Omental fat pad (tissue), 4 donors: Measurements from ENCODE around the gene TFDP3. TPM values are rescaled to one million over a fixed set of nuclear protein-coding genes. Genes with fewer than 3 reads are reported as not detected.

Experiments
- ATAC-seq: fragments of 150-250 bp; one replicate; pipeline ENCODE4 v1.9.1; 2016; ENCODE audit warnings: mild to moderate bottlenecking, moderate library complexity; ENCODE audit not compliant: low FRiP score
- DNase-seq: peaks from one replicate; pipeline ENCODE4 v3.0.0-alpha.2; 2019; ENCODE audit warnings: low spot score
- CTCF ChIP-seq, 3 donors: fragments of 450-650 bp; IDR thresholded peaks; one replicate each; pipeline ENCODE4 v1.5.1; 2016 to 2017; ENCODE audit warnings: antibody characterized with exemption in 3 of 3, mild to moderate bottlenecking in 3 of 3, moderate library complexity in 2 of 3
- total RNA-seq, 4 donors: library from RNA; depleted of rRNA; stranded (reverse); fragments of >200 nt; gene quantifications; one replicate each; pipeline ENCODE4 v1.1.0, GENCODE V29; 2016

The TFDP3 gene
- total RNA-seq = not detected

- DNase-seq (no peak), ATAC-seq (no peak)
- no peak for TF ChIP-seq CTCF (IDR thresholded peaks at IDR 0.05)
Measured at GRCh38 chrX:133218329-133218728, at the start of gene TFDP3. TSS of gene TFDP3 (minus strand) at chrX:133218354. CDS start at chrX:133218259, 95 bp downstream.

- DNase-seq (no peak), ATAC-seq (no peak)
- TF ChIP-seq CTCF (IDR thresholded peaks at IDR 0.05) = no peak
Measured at GRCh38 chrX:133267621-133268020, 49.5 kb upstream of the TFDP3 start.

GRCh38 chrX:133265331-133265730 lies 47.2 kb upstream of the TFDP3 start:
- no peak for TF ChIP-seq CTCF (IDR thresholded peaks at IDR 0.05)
- DNase-seq (no peak), ATAC-seq (no peak)

- no peak for TF ChIP-seq CTCF (IDR thresholded peaks at IDR 0.05)
- no peak for DNase-seq
- ATAC-seq = no peak
Measured at GRCh38 chrX:133258481-133258880, 40.3 kb upstream of the TFDP3 start.

- TF ChIP-seq CTCF (IDR thresholded peaks at IDR 0.05) = no peak
- DNase-seq = no peak
- ATAC-seq = no peak
Measured at GRCh38 chrX:133254666-133255065, 36.5 kb upstream of the TFDP3 start.

GRCh38 chrX:133251204-133251603 lies 33.0 kb upstream of the TFDP3 start:
- ATAC-seq = no peak
- TF ChIP-seq CTCF (IDR thresholded peaks at IDR 0.05) = no peak
- no peak for DNase-seq

GRCh38 chrX:133250184-133251100 lies 32.3 kb upstream of the TFDP3 start:
- TF ChIP-seq CTCF (IDR thresholded peaks at IDR 0.05) = no peak
- ATAC-seq (no peak), DNase-seq (no peak)
